Stimulated activated CD8-positive, alpha-beta memory T cell treated with anti-CD3 and anti-CD28 coated beads, Interleukin-7, amount 100 ng/mL, for 48 hours (primary cell): Measurements from ENCODE around the gene NBPF3.

Experiments
- DNase-seq, 2 donors: peaks; one replicate each; pipeline ENCODE4 v3.0.0-alpha.2; 2020; ENCODE audit warnings: low read depth in 1 of 2; ENCODE audit errors: extremely low read depth in 1 of 2

NBPF3 gene

DNA sequence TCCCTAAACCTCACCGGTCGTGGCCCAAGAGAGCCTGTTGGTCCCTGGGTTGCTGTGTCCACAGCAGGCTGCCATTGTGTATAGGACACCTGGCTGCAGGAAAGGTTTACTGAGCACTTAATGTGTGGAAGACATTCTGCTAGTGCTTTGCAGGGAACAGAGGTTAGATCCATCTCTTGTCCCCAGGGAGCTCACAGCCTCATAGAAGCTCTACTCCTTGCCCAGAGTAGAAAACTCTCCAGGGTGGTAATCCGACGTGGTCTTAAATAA is 52.4 kb downstream of the NBPF3 start:
- no peak for DNase-seq

- no peak for DNase-seq
These were observed 54.3 kb downstream of the NBPF3 start for GRCh38 chr1:21494196-21494595.

- no peak for DNase-seq
These were observed 55.4 kb downstream of the NBPF3 start for GRCh38 chr1:21495225-21495820.

GRCh38 chr1:21496063-21496462 is 56.1 kb downstream of the NBPF3 start:
- DNase-seq, result no peak

DNA sequence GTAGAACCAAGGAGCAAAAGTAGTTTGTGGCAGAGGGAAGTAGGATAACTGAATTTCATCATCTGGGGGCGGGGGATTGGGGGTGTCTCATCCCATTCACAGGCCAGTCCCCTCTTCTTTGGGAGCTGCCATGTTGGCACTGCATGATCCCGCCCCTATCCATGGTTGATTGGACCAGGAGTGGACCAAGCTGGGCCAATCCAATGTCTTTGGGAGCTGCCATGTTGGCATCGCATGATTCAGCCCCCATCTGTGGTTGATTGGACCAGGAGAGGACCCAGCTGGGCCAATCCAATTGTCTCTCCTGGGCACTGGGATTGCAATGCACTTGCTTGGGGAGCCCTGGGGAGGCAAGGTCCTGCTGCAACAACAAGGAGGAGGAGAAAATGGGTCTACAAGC is 56.9 kb downstream of the NBPF3 start:
- no peak for DNase-seq

GRCh38 chr1:21497466-21498061 is 57.6 kb downstream of the NBPF3 start:
- DNase-seq, result no peak

DNA sequence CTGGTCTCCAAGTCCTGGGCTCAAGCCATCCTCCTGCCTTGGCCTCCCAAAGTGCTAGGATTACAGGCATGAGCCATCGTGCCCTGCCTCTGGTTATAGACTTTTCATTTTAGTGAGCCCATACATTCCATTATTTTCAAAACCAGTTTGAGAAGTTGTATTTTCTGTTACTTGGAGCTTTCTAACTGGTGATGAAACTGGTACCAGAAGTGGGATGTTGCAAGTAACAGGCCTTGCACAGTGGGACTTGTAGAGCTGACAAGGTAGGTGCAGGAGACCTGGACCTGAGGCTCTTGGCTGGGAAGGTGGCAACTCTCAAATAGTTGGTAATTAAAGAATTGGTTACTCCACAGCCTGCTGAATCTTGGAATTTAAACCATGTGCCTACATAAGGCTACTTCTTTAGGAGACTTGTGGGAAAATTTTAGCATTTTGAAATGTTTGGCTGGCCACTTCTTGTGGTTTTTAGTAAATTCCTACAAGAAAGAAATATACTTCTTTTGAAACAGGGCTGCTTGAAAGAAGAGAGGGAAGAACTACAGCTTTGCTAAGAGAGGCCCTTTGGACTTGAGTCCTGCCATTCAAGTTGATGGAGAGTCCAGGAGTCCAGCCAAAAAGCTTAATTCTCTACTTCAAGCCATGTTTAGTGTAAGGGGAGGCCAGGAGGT is 59.5 kb downstream of the NBPF3 start:
- DNase-seq, result no peak

GRCh38 chr1:21503706-21504377 is 63.9 kb downstream of the NBPF3 start:
- DNase-seq, result no peak

GRCh38 chr1:21506804-21507203 is 66.9 kb downstream of the NBPF3 start:
- no peak for DNase-seq

DNA sequence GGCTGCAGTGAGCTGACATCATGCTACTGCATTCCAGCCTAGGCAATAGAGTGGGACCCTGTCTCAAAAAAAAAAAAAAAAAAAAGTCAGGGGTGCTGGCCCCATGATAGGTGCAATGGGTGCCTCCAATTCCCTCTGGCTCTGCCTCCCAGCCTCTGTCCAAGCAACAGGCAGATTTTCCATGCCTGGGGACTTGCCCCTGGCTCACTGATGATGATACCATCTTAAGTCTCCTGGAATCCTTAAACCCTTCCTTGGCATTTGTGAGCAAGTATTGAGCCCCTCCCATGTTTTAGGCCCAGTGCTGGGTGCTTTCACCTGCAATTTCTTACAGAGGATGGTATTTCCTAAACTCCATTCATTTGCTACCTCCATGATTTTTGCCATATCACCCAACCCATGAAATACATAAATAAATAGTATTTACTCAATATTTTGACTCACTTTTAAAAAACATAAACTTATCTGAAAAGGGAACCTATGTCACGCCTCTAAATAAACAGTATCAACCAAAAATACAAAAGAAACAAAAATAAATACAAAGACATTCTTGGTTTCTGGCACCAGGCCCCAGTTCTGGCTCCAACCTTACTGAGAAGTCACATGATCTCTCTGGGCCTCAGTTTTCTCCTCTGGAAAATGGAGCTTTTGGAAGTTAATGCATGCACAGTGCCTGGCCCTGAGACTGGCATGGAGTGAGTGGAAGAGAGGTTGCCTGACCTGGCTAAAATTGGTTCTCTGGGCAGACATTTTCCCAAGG is 67.8 kb downstream of the NBPF3 start:
- DNase-seq, result no peak

DNA sequence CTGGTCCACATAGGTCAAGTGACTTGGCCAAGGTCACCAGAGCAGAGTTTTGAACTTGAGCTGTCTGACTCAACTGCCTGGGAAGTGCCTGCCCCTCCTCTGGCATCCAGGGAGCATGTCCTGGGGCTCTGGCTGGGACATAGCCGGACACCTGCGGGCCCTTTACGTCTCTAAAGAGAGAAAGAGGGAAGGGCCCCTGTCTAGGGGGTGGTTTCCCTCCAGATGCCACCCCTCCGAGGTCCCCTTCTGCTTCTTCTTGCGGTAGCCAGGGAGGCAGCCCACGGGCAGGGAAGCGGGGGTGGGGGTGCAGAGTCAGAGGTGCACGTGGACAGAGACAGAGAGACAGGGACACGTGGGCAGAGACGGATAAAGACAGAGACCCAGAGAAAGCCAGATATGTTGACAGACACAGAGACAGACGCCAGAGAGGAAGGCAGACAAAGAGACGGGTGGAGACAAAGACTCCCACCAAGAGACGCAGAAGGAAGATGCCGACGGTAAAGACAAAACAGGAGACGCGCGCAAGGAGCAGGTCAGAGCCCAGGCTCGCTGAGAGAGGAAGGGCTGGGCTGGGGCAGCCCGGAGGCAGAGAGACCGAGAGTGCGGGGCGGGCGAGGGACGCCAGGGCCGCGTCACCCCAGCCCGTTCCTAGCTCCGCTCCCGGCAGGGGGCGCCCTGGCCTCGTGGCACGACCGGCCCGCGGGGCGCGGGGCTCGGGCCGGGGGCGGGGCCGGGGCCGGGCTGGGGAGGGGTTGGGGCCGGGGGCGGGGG is 68.8 kb downstream of the NBPF3 start:
- peak; percentile 24 for DNase-seq

DNA sequence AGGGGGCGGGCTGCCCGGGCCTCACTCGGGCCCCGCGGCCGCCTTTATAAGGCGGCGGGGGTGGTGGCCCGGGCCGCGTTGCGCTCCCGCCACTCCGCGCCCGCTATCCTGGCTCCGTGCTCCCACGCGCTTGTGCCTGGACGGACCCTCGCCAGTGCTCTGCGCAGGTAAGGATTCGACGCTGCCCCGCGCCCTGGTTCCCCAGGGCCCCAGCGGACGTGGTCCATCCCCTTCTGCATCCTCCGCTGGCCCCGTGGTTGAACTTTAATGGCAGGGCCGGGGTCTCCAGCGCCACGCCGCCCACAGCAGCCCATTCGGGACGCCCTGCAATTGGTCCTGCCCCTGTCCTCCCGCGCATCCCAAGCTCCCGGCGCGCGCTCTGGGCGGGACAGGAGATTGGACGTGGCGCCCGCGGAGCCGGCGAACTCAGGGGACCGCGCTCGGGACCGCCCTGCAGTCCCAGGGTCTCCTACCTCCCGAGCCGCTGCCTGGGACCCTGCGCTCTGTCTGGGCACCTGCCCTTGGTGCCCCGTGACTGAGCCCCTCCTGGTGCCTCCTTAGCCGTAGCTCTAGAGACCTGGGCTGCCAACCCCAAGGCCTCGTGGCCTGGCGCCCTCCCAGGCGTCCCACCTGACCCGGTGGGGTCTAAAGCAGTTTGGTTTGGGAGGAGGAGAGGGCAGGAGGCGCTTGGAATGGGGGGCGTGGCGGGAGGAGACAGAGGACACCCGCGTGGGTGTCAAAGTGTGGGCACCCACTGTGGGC is 69.6 kb downstream of the NBPF3 start, which contains the start of gene ALPL:
ALPL (plus strand) TSS at position 73 of the 762 bp plus-strand sequence. CDS start 44,659 bp downstream, outside the sequence.
- no peak for DNase-seq

DNA sequence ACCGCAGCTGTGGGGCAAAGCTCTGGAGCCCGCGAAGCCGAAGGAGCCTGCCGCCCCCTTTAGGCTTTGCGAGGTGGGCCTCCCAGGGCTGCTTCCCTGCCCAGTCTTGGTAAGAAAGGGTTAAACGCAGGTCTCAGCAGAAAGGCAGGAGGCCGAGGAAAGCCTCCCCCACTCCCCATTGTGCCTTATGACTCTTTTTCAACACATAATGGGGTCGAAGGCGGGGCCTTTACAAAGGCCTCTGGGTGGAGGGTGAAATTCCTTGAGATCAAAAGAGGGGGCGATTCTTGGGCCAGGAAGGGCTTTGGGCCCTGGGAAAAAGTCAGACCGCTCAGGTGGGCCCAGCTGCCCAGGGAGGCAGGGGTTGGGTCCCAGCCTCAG is 70.2 kb downstream of the NBPF3 start:
- no peak for DNase-seq

DNA sequence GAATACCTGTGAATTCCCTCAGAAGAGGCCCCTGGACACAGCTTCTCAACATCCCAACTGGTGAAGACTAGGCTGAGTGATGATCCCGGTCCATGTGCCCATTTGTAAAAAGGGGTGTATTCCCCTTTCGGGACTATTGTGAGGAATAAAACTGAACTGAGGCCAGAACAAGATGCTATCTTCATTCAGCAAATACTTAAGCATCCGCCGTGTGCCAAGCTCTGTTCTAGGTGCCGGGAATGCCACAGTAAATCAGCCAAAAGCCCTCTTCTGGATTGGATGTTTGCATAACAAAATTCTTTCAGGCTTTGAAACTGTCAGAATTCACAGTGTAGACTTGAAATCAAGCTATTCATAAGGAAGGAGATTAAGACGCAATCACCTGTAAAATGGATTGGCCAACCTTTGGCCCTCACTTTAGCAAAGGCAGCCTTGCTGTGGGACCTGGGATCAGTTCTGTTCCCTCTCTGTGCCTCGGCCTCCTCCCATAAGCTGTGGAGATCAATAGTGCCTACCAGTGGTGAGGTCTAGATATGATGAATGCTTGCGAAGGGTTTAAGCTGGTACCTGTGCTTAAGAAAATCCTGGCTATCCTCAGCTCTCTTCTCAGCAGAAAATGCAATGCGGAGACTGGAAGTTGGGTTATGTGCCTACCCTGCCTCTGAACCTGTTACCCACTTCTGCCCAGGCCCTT is 71.1 kb downstream of the NBPF3 start:
- no peak for DNase-seq

DNA sequence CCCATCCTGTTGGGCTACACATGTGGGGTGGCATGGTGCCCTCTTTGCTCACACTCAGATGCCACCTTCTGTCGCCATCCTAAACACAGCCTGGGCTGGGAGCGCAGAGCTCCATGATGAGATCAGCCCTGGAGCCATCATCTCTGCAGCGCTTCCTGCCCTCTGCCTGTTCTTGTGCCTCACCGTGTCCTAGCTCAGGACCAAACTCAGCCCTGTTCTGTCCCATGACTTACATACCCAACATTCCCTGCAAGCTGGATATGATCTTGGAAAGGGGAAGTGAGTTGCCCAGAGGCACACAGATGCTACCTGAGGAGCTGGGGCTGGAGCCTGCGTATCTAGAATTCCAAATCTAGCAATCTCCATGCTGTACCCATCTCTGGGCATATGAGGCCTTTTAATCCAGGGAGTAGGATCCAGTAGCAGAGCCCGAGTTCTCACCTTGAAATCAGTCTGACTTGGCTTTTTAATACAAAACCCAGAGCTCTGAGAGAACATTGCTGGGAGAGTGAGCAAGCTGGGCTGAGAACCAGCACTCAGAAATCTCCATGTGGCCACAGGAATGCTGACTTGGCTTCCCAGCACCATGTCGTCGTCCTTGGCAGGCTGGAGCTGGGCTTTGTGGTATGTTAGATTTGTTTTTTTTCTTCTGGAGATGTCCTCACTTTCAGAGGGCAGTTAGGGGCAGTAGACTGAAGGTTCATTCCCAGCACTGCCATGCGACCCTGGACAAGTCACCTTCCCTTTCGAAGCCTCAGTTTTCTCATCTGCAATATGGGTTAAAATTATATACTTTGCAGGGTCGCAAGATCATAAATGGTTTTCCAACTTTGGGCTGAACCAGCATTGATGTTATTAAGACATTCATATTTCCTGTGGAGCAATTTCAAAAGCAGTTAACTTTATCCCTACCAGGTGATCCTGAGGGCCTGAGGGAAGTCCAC is 71.9 kb downstream of the NBPF3 start:
- DNase-seq, result no peak

DNA sequence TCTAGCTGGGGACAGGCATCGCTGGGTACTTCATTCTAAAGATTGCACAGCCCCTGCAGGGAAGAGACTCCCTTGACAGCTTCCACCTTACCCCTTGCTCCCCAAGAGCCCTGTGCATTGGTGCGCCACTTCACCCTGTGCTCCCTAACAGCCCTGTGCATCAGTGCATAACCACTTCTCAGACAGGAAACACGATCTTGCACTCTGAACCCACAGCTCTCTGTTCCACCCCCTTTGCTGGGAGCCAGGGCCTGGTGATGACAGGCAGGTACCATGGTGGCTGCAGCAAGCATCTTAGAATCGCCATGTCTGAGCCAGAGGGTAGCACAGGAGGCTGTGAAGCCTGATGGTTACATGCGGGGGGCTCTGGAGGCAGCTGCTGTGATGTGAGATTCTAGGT is 74.3 kb downstream of the NBPF3 start:
- no peak for DNase-seq

DNA sequence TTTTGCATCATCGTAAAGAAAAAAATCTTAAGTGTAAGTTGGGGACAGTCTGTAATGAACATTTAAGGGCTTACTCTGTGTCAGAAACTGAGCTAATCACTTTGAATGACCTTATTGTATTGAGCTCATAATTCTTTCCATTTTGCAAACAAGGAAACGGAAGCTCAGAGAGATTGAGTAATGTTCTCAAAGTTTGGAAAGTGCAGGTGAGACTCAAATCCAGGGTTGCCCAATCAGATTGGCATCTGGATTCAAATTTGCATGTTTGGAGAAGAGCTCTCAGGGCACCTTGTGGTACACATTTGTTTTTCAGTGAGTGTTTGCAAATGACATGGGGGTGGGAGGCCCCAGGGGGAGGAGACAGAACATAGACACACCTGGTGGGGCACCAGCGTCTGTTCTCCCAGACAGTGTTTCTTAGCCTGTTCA is 77.2 kb downstream of the NBPF3 start:
- no peak for DNase-seq
